ENCODE measurements around the gene SEMA7A.

Gene SEMA7A

DNA sequence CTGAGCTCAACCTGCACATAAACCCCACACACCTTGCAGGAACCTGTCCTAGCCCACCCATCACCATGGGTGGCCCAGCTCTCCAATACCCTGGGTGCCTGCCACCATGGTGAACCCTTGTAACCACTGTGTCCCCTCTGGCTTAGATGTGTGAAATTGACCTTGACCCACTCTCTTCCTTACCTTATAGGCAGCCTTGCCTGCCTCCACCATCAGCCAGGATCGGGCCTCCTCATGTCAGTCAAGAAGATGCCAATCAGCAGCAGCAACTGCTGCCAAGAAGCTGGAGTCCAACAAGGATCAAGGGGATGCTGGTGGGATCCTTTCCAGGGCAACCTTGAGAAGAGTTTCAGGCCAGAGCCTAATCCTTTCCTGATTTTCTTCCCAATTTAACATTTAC, 57.5 kb downstream of the SEMA7A start:
- Histone ChIP-seq H3K36me3 (ENCODE audit: control insufficient read depth in 2 of 2, insufficient read depth in 2 of 2, low read length in 2 of 2) (no peaks in the 10 kb centered on the region), H3K9ac (ENCODE audit: low read length in 2 of 2) (no peak overlapping the region), H3K27me3 (ENCODE audit: control insufficient read depth in 1 of 2, insufficient read depth in 2 of 2, low read length in 2 of 2) (peaks cover 0 to 6% of the 10 kb centered on the region in 2 donors), H3K4me1 (ENCODE audit: control insufficient read depth, insufficient read depth, low read length) (peaks cover 16% of the 10 kb centered on the region), H3K27ac (ENCODE audit: low read length) (no peak overlapping the region), H3K9me3 (ENCODE audit: control insufficient read depth in 2 of 2, low read length in 2 of 2) (no peaks in the 10 kb centered on the region), H3K4me3 (ENCODE audit: low read length in 2 of 2) (no peak overlapping the region)

GRCh38 chr15:74375303-74375693, 58.5 kb downstream of the SEMA7A start:
- H3K4me1 ChIP-seq (ENCODE audit: control insufficient read depth, insufficient read depth, low read length) = peaks cover 16% of the 10 kb centered on the region
- no peaks in the 10 kb centered on the region for H3K36me3 ChIP-seq (ENCODE audit: control insufficient read depth in 2 of 2, insufficient read depth in 2 of 2, low read length in 2 of 2)
- no peak overlapping the region for H3K27ac ChIP-seq (ENCODE audit: low read length)
- H3K9ac ChIP-seq (ENCODE audit: low read length in 2 of 2) = no peak overlapping the region
- H3K4me3 ChIP-seq (ENCODE audit: low read length in 2 of 2) = no peak overlapping the region
- peaks cover 4 to 6% of the 10 kb centered on the region in 2 donors for H3K27me3 ChIP-seq (ENCODE audit: control insufficient read depth in 1 of 2, insufficient read depth in 2 of 2, low read length in 2 of 2)
- H3K9me3 ChIP-seq (ENCODE audit: control insufficient read depth in 2 of 2, low read length in 2 of 2) = no peaks in the 10 kb centered on the region

- peaks cover 16% of the 10 kb centered on the region for H3K4me1 ChIP-seq (ENCODE audit: control insufficient read depth, insufficient read depth, low read length)
- H3K36me3 ChIP-seq (ENCODE audit: control insufficient read depth in 2 of 2, insufficient read depth in 2 of 2, low read length in 2 of 2) = no peaks in the 10 kb centered on the region
- H3K27ac ChIP-seq (ENCODE audit: low read length) = no peak overlapping the region
- no peak overlapping the region for H3K9ac ChIP-seq (ENCODE audit: low read length in 2 of 2)
- no peaks in the 10 kb centered on the region for H3K9me3 ChIP-seq (ENCODE audit: control insufficient read depth in 2 of 2, low read length in 2 of 2)
- peak overlapping the region; percentile 77 to 79 for H3K4me3 ChIP-seq (ENCODE audit: low read length in 2 of 2)
- H3K27me3 ChIP-seq (ENCODE audit: control insufficient read depth in 1 of 2, insufficient read depth in 2 of 2, low read length in 2 of 2) = peaks cover 4 to 6% of the 10 kb centered on the region in 2 donors
Measured at GRCh38 chr15:74374648-74375302, 59.0 kb downstream of the SEMA7A start.

GRCh38 chr15:74373731-74374647, 59.8 kb downstream of the SEMA7A start:
- H3K9ac ChIP-seq (ENCODE audit: low read length in 2 of 2) = peak overlapping the region in 1 of 2 donors; percentile 23

DNA sequence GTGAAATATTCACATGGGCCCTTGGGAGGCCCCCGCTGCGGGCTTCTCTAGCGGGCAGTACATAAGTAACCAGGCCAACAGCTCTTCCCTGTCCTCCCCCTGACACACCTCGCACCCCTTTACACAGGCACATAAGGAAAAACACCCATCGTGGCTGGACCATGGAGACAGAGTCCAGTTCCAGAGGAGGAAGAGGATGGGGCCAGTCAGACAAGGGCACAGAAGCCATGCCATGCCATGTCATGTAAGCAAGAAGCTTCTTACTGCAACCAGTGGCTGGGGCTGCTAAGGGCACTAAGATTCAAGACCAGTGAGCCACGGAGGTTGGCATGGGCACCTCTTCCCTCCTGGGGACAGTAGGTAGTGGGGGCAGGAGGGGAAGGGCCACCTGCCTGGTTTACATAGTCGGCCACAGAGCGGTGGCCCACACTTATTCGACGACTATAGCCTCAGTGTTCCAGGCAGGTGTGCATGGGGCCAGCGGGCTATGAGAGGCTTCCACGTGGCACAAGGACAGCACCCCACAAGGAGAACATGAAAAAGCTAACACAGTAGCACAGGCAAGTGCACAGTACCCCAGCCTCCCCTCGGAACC, 60.6 kb downstream of the SEMA7A start:
- Histone ChIP-seq H3K27ac (ENCODE audit: low read length) (no peak overlapping the region), H3K36me3 (ENCODE audit: control insufficient read depth in 2 of 2, insufficient read depth in 2 of 2, low read length in 2 of 2) (no peaks in the 10 kb centered on the region), H3K9me3 (ENCODE audit: control insufficient read depth in 2 of 2, low read length in 2 of 2) (no peaks in the 10 kb centered on the region), H3K9ac (ENCODE audit: low read length in 2 of 2) (no peak overlapping the region), H3K4me3 (ENCODE audit: low read length in 2 of 2) (peak overlapping the region in 1 of 2 donors; percentile 79), H3K4me1 (ENCODE audit: control insufficient read depth, insufficient read depth, low read length) (peaks cover 16% of the 10 kb centered on the region), H3K27me3 (ENCODE audit: control insufficient read depth in 1 of 2, insufficient read depth in 2 of 2, low read length in 2 of 2) (peaks cover 4 to 9% of the 10 kb centered on the region in 2 donors)

More at GRCh38 chr15:74373731-74374647, 59.8 kb downstream of the SEMA7A start:
- Histone ChIP-seq H3K36me3 (ENCODE audit: control insufficient read depth in 2 of 2, insufficient read depth in 2 of 2, low read length in 2 of 2) (no peaks in the 10 kb centered on the region), H3K27me3 (ENCODE audit: control insufficient read depth in 1 of 2, insufficient read depth in 2 of 2, low read length in 2 of 2) (peaks cover 4 to 9% of the 10 kb centered on the region in 2 donors), H3K27ac (ENCODE audit: low read length) (no peak overlapping the region), H3K4me3 (ENCODE audit: low read length in 2 of 2) (peak overlapping the region; percentile 77 to 79), H3K9me3 (ENCODE audit: control insufficient read depth in 2 of 2, low read length in 2 of 2) (no peaks in the 10 kb centered on the region), H3K4me1 (ENCODE audit: control insufficient read depth, insufficient read depth, low read length) (peaks cover 16% of the 10 kb centered on the region)

DNA sequence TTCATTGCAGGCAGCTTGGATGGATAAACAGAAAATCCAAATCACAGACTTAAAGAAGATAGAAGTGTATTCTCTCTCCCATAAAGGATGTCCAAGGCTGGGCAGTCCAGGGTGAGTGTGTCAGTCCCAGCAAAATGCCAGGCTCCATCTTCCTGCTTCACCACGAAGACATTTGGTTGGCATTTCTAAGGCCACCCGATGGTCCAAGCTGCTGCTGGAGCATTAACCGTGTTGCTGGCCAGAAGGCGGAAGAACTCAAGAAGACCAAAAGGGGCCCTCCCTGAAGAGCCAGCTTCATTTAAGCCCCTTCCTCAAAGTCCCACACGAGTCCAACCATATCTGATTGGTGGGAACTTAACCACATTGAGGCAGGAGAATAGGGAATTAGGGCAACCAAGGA, 63.3 kb downstream of the SEMA7A start:
- H3K4me3 ChIP-seq (ENCODE audit: low read length in 2 of 2) = no peak overlapping the region
- H3K9me3 ChIP-seq (ENCODE audit: control insufficient read depth in 2 of 2, low read length in 2 of 2) = no peaks in the 10 kb centered on the region
- no peak overlapping the region for H3K27ac ChIP-seq (ENCODE audit: low read length)
- no peak overlapping the region for H3K9ac ChIP-seq (ENCODE audit: low read length in 2 of 2)
- no peaks in the 10 kb centered on the region for H3K36me3 ChIP-seq (ENCODE audit: control insufficient read depth in 2 of 2, insufficient read depth in 2 of 2, low read length in 2 of 2)
- peaks cover 16% of the 10 kb centered on the region for H3K4me1 ChIP-seq (ENCODE audit: control insufficient read depth, insufficient read depth, low read length)
- H3K27me3 ChIP-seq (ENCODE audit: control insufficient read depth in 1 of 2, insufficient read depth in 2 of 2, low read length in 2 of 2) = peaks cover 16 to 22% of the 10 kb centered on the region in 2 donors

GRCh38 chr15:74369756-74370155, 64.0 kb downstream of the SEMA7A start:
- H3K4me3 ChIP-seq (ENCODE audit: low read length in 2 of 2) = no peak overlapping the region
- no peaks in the 10 kb centered on the region for H3K9me3 ChIP-seq (ENCODE audit: control insufficient read depth in 2 of 2, low read length in 2 of 2)
- peaks cover 18 to 26% of the 10 kb centered on the region in 2 donors for H3K27me3 ChIP-seq (ENCODE audit: control insufficient read depth in 1 of 2, insufficient read depth in 2 of 2, low read length in 2 of 2)
- no peak overlapping the region for H3K27ac ChIP-seq (ENCODE audit: low read length)
- H3K9ac ChIP-seq (ENCODE audit: low read length in 2 of 2) = no peak overlapping the region
- no peaks in the 10 kb centered on the region for H3K36me3 ChIP-seq (ENCODE audit: control insufficient read depth in 2 of 2, insufficient read depth in 2 of 2, low read length in 2 of 2)
- H3K4me1 ChIP-seq (ENCODE audit: control insufficient read depth, insufficient read depth, low read length) = peaks cover 12% of the 10 kb centered on the region

GRCh38 chr15:74369084-74369745, 64.5 kb downstream of the SEMA7A start:
- Histone ChIP-seq H3K9me3 (ENCODE audit: control insufficient read depth in 2 of 2, low read length in 2 of 2) (no peaks in the 10 kb centered on the region), H3K27me3 (ENCODE audit: control insufficient read depth in 1 of 2, insufficient read depth in 2 of 2, low read length in 2 of 2) (peaks cover 21 to 26% of the 10 kb centered on the region in 2 donors), H3K27ac (ENCODE audit: low read length) (no peak overlapping the region), H3K36me3 (ENCODE audit: control insufficient read depth in 2 of 2, insufficient read depth in 2 of 2, low read length in 2 of 2) (no peaks in the 10 kb centered on the region), H3K4me1 (ENCODE audit: control insufficient read depth, insufficient read depth, low read length) (peaks cover 7% of the 10 kb centered on the region), H3K4me3 (ENCODE audit: low read length in 2 of 2) (no peak overlapping the region), H3K9ac (ENCODE audit: low read length in 2 of 2) (no peak overlapping the region)

- Histone ChIP-seq H3K4me1 (ENCODE audit: control insufficient read depth, insufficient read depth, low read length) (no peaks in the 10 kb centered on the region), H3K4me3 (ENCODE audit: low read length in 2 of 2) (no peak overlapping the region), H3K27ac (ENCODE audit: low read length) (no peak overlapping the region), H3K27me3 (ENCODE audit: control insufficient read depth in 1 of 2, insufficient read depth in 2 of 2, low read length in 2 of 2) (peaks cover 21 to 26% of the 10 kb centered on the region in 2 donors), H3K9ac (ENCODE audit: low read length in 2 of 2) (no peak overlapping the region), H3K9me3 (ENCODE audit: control insufficient read depth in 2 of 2, low read length in 2 of 2) (no peaks in the 10 kb centered on the region), H3K36me3 (ENCODE audit: control insufficient read depth in 2 of 2, insufficient read depth in 2 of 2, low read length in 2 of 2) (no peaks in the 10 kb centered on the region)
Measured at GRCh38 chr15:74368121-74368520, 65.6 kb downstream of the SEMA7A start.

DNA sequence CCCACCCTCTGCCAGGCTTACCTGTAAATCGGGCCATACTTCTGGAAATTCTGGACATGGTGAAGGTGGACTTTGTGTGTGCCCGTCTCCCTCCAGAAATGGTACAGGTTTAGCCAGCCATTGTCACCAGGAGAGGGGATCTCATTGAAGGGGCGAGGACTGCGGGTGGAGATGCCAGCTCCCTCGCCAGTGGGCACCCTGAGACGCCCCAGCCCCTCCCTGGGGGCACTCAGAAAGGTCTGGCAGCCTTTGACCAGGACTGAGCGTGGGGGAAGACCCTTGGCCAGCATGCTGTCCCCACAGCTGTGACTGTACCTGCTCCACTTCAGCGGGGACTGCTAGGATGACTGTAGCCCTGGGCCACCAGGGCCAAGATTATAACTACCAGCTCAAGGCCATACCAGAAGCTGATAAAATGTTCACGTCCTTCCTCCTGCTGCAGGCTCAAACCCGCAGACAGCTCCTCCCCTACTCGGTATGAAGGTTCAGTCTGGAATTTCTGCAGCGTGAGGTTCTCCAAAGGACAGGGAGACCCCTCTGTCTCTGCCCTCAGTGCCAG, 66.4 kb downstream of the SEMA7A start, which contains the start of gene CYP11A1:
Gene CYP11A1 (minus strand): TSS at position 351 of the 559 bp plus-strand sequence. CDS start 61 bp downstream, at position 290.
- H3K36me3 ChIP-seq (ENCODE audit: control insufficient read depth in 2 of 2, insufficient read depth in 2 of 2, low read length in 2 of 2) = no peaks in the 10 kb centered on the region
- H3K9ac ChIP-seq (ENCODE audit: low read length in 2 of 2) = no peak within 1 kb of the TSS
- H3K4me1 ChIP-seq (ENCODE audit: control insufficient read depth, insufficient read depth, low read length) = no peaks in the 10 kb centered on the region
- H3K27me3 ChIP-seq (ENCODE audit: control insufficient read depth in 1 of 2, insufficient read depth in 2 of 2, low read length in 2 of 2) = peaks cover 21 to 26% of the 10 kb centered on the region in 2 donors
- H3K9me3 ChIP-seq (ENCODE audit: control insufficient read depth in 2 of 2, low read length in 2 of 2) = no peaks in the 10 kb centered on the region
- no peak within 1 kb of the TSS for H3K27ac ChIP-seq (ENCODE audit: low read length)
- H3K4me3 ChIP-seq (ENCODE audit: low read length in 2 of 2) = no peak within 1 kb of the TSS

All from stomach smooth muscle (tissue), 2 donors.